Left ventricle myocardium inferior (tissue), 1 donor: Measurements from ENCODE around the gene CACNA1C. TPM values are rescaled to one million over a fixed set of nuclear protein-coding genes. Genes with fewer than 3 reads are reported as not detected.
A peak's percentile ranks its signal among the peaks of the same experiment; 100 is the strongest.

Source experiments
- DNase-seq: peaks from one replicate; pipeline ENCODE4 v3.0.0-alpha.2; 2020
- H3K27ac ChIP-seq: fragments of 200-600 bp; replicated peaks from 2 replicates; pipeline ENCODE4 v1.8.0; 2021
- H3K27me3 ChIP-seq: fragments of 200-600 bp; 2 replicates; pipeline ENCODE4 v1.8.0; 2021; ENCODE audit warnings: low read depth
- H3K36me3 ChIP-seq: fragments of 200-600 bp; 2 replicates; pipeline ENCODE4 v1.8.0; 2021
- H3K4me1 ChIP-seq: fragments of 200-600 bp; 2 replicates; pipeline ENCODE4 v1.8.0; 2021
- H3K4me3 ChIP-seq: fragments of 200-600 bp; 2 replicates; pipeline ENCODE4 v1.8.0; 2021; ENCODE audit warnings: mild to moderate bottlenecking, moderate library complexity
- H3K9me3 ChIP-seq: fragments of 200-600 bp; replicated peaks from 2 replicates; pipeline ENCODE4 v1.8.0; 2021
- intact Hi-C: fragments of 100-400 bp; cut with micrococcal nuclease; formaldehyde crosslinking; loops from one replicate; pipeline ENCODE4 v1.11.0; 2022
- total RNA-seq: library from RNA; stranded (reverse); fragmentation: NEBNext Ultra II Directional; extraction: Animal tissue kit (Norgen Biotek cat#: 25700); gene quantifications from one replicate; pipeline ENCODE4 v1.2.1, GENCODE V29; 2021
- TF ChIP-seq, protein P1 (sequence below): fragments of 200-600 bp; IDR thresholded peaks from 2 replicates; pipeline ENCODE4 v1.8.0; 2021; ENCODE audit warnings: antibody characterized with exemption, mild to moderate bottlenecking, borderline replicate concordance
- donor health status: DM: no; HTN: yes; CAD: no; lungs with severe emphysema.

The CACNA1C gene
- total RNA-seq, 1 donor from 2014 or later: 137 TPM

DNA sequence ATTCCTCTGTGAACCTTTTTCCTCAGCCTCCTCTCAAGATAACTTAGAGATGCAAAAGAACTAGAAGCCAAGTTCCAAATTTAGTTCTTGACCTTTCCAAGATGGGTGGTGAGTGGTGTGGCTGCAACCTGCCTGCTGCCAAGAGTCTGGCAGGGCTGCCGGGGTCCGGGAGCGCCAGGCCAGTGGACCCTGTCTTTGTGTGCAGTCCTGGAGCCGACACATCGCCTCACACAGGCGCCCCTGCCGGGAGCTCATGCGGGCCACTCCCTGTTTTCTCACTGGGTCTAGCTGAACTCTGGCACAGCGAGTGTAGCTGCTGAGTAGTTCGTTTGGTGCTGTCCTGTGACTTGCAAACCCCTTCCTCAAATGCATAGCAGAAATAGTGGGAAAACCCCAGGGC, 84.9 kb downstream of the CACNA1C start:
- Histone ChIP-seq H3K9me3 (no peaks in the 10 kb centered on the region), H3K27me3 (no peaks in the 10 kb centered on the region)
- no peak for DNase-seq

DNA sequence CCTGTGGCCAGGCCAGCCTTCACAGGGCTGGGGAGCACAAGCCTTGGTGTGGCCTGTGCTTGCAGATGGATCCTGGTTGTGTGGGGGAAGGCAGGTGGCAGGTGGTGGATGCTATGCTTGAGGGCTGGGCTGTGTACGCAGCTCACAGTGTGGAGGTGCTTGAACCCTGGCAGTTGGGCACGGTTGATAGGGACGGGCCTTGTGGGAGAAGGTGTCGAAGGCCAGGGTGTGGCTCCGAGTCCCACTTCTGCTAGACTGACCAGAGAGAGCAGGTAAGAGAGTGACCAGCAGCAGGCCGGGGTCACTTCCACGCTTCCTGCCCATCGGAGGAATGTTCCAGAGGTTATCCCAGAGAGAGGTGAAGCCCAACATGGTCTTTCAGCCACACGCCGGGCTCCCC, 85.5 kb downstream of the CACNA1C start:
- Histone ChIP-seq H3K27me3 (no peaks in the 10 kb centered on the region), H3K27ac (peak overlapping the region; percentile 71), H3K36me3 (peaks cover 6% of the 10 kb centered on the region), H3K4me3 (no peak overlapping the region), H3K4me1 (peaks cover 74% of the 10 kb centered on the region), H3K9me3 (no peaks in the 10 kb centered on the region)
- TF ChIP-seq, protein P1, sequence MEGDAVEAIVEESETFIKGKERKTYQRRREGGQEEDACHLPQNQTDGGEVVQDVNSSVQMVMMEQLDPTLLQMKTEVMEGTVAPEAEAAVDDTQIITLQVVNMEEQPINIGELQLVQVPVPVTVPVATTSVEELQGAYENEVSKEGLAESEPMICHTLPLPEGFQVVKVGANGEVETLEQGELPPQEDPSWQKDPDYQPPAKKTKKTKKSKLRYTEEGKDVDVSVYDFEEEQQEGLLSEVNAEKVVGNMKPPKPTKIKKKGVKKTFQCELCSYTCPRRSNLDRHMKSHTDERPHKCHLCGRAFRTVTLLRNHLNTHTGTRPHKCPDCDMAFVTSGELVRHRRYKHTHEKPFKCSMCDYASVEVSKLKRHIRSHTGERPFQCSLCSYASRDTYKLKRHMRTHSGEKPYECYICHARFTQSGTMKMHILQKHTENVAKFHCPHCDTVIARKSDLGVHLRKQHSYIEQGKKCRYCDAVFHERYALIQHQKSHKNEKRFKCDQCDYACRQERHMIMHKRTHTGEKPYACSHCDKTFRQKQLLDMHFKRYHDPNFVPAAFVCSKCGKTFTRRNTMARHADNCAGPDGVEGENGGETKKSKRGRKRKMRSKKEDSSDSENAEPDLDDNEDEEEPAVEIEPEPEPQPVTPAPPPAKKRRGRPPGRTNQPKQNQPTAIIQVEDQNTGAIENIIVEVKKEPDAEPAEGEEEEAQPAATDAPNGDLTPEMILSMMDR: no peak
- DNase-seq: no peak
- intact Hi-C loops: no loop called here

More for the DNA sequence above, 84.9 kb downstream of the CACNA1C start:
- intact Hi-C loops: no loop called here
- Histone ChIP-seq H3K36me3 (peaks cover 6% of the 10 kb centered on the region), H3K4me3 (no peak overlapping the region), H3K27ac (peak overlapping the region; percentile 71), H3K4me1 (peaks cover 68% of the 10 kb centered on the region)
- TF ChIP-seq, protein P1: no peak

DNA sequence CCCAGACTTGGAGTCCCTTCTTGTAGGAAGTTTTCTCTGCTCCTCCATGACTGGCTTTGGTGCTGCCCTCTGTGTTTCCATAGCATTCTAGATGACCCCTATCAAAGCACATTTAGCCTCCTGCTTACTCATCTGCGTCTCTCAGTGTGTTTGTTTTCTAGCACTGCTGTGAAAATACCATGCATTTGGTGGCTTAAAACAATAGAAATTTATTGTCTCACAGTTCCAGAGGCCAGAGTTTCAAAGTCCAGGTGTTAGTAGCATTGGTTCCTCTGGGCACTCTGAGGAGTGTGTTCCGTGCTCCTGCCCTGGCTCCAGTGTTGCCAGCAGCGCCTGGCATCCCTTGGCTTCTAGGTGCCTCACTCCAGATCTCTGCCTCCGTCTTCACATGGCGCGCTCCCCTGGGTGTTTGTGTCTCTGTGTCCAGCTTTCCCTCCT, 86.1 kb downstream of the CACNA1C start:
- Histone ChIP-seq H3K27ac (peak overlapping the region; percentile 71), H3K27me3 (no peaks in the 10 kb centered on the region), H3K4me3 (no peak overlapping the region), H3K36me3 (peaks cover 6% of the 10 kb centered on the region), H3K4me1 (peaks cover 80% of the 10 kb centered on the region), H3K9me3 (no peaks in the 10 kb centered on the region)
- no peak for DNase-seq
- intact Hi-C loops: no loop called here
- TF ChIP-seq, protein P1: no peak

DNA sequence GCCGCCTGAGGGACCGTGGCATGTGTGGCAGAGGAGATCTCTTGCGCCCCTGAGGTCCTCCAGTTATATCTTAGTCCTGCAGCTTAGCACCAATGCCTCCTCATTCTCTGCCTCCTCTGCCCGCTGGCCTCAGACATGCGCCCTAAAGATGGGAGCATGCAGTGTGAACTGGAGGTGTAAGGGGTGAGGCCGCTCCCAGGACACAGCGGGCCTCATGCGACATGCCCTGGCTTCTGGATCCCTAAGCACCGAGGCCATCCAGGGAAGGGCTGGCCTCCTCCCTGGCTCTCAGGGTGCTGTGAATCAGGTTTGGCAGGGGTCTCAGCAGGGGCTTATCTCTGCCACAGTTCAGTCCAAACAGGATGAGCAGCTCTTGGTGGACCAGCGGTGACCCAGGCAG, 86.9 kb downstream of the CACNA1C start:
- no peak overlapping the region for H3K4me3 ChIP-seq
- H3K27ac ChIP-seq: peak overlapping the region; percentile 71
- intact Hi-C loops: no loop called here
- TF ChIP-seq, protein P1: no peak
- DNase-seq: no peak
- no peaks in the 10 kb centered on the region for H3K27me3 ChIP-seq
- H3K9me3 ChIP-seq: no peaks in the 10 kb centered on the region
- H3K36me3 ChIP-seq: peaks cover 6% of the 10 kb centered on the region
- peaks cover 88% of the 10 kb centered on the region for H3K4me1 ChIP-seq

DNA sequence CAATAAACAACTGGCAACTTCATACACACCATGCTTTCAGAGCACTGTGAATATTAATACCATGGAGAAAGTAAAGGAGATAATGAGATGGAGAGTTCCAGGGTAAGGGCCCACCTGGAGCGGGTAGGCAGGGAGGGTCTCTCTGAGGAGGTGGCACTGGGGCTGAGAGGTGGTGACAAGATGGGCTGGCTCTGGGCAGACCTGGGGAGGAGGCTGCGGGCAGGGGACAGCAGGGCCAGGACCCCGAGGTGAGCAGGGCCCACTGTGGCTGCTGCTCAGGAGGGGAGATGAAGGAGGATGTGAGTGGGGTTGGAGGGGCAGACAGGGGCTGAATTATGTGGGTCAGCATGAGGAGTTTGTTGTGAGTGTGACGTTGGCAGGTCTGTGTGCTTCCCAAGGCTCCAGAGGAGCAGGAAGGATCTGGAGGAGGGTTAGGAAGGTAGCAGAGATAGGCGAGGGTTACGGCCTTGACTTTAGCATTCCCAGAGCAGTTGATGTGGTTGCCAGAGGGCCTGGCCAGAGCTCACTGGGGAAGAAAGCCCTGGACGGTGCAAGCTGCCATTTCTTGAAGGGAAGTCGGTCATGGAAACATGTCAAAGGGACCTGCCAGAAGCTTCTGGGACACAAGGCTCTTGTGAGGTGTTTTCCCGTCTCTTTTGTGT, 88.2 kb downstream of the CACNA1C start:
- TF ChIP-seq, protein P1: no peak
- Histone ChIP-seq H3K9me3 (no peaks in the 10 kb centered on the region), H3K27me3 (no peaks in the 10 kb centered on the region), H3K4me3 (no peak overlapping the region), H3K27ac (peak overlapping the region; percentile 71), H3K4me1 (peaks cover 100% of the 10 kb centered on the region), H3K36me3 (peaks cover 6% of the 10 kb centered on the region)
- intact Hi-C loops: no loop called here
- DNase-seq: no peak
